ENCODE results near the gene YWHAE. TPM values are rescaled to one million over a fixed set of nuclear protein-coding genes. Genes with fewer than 3 reads are reported as not detected.
"Not testable (repeated sequence)": the region's sequence is repeated elsewhere in the genome, so short reads cannot be mapped to it uniquely, and the experiment has no call there.

YWHAE gene
- total RNA-seq, 2 donors from 2014 or later, result 655 to 703 TPM

DNA sequence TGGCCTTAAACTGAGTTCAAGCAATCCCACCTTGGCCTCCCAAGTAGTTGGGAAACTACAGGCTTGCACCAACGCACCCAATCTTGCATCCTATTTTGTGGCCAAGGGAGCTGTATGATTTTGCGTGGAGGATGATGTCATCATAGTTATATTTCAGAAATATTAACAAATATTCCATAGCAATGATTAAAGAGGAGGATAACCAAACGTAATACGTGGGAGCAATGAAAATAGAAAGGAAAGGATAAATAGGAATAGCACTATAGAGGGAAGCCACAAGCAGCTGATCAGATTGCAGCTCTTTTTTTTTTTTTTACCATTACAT is 2.2 kb upstream of the YWHAE start:
- Histone ChIP-seq H3K36me3 (no peaks in the 10 kb centered on the region), H3K27me3 (no peaks in the 10 kb centered on the region), H3K4me3 (no peak overlapping the region), H3K4me1 (peaks cover 0 to 17% of the 10 kb centered on the region in 2 donors), H3K27ac (no peak overlapping the region), H3K9me3 (no peaks in the 10 kb centered on the region)
- TF ChIP-seq, protein P1, sequence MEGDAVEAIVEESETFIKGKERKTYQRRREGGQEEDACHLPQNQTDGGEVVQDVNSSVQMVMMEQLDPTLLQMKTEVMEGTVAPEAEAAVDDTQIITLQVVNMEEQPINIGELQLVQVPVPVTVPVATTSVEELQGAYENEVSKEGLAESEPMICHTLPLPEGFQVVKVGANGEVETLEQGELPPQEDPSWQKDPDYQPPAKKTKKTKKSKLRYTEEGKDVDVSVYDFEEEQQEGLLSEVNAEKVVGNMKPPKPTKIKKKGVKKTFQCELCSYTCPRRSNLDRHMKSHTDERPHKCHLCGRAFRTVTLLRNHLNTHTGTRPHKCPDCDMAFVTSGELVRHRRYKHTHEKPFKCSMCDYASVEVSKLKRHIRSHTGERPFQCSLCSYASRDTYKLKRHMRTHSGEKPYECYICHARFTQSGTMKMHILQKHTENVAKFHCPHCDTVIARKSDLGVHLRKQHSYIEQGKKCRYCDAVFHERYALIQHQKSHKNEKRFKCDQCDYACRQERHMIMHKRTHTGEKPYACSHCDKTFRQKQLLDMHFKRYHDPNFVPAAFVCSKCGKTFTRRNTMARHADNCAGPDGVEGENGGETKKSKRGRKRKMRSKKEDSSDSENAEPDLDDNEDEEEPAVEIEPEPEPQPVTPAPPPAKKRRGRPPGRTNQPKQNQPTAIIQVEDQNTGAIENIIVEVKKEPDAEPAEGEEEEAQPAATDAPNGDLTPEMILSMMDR (IDR thresholded peaks at IDR 0.05), result no peak
- no peak for DNase-seq (ENCODE audit: low spot score)

DNA sequence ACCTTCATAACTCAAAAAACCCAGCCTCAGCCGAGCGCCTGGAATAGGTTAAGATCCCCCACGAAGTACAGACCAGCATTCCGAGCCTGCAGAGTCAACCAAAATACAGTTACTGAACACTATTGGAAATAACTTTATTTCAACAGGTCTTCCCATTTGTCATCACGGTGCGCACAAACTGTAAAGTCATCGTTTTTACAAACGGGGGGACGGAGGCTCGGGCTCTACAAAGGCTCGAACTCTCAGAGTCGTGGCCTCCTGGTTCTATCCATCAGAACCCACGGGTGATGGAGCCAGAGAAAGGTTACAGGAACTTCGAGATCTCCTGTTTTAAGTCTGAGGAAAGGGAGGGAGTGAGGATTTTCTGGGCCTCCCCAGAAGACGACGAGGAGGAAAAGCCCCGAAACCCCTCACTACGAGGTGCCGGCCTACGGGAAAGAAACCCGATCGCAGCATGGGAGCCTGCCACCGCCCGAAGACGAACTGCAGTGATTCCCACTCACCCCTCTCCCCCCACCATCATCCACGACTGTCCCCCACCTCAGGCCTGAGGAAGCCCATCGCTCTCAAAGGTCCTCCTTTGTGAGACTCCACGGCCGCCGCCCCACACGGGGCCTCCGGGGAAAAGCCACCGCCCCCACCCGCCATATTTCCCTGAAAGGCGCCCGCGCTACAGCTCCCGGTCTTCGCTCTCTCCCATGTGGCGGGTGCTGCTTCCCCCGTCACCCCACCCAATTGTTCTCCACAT is 917 bp downstream of the YWHAE start:
- peak overlapping the region; percentile 77 to 86 for H3K4me3 ChIP-seq
- TF ChIP-seq, protein P1 (IDR thresholded peaks at IDR 0.05), result no peak
- H3K27ac ChIP-seq, result peak overlapping the region; percentile 91 to 99
- H3K36me3 ChIP-seq, result no peaks in the 10 kb centered on the region
- H3K9me3 ChIP-seq, result no peaks in the 10 kb centered on the region
- H3K4me1 ChIP-seq, result peaks cover 0 to 45% of the 10 kb centered on the region in 2 donors
- no peak for DNase-seq (ENCODE audit: low spot score)
- no peaks in the 10 kb centered on the region for H3K27me3 ChIP-seq

DNA sequence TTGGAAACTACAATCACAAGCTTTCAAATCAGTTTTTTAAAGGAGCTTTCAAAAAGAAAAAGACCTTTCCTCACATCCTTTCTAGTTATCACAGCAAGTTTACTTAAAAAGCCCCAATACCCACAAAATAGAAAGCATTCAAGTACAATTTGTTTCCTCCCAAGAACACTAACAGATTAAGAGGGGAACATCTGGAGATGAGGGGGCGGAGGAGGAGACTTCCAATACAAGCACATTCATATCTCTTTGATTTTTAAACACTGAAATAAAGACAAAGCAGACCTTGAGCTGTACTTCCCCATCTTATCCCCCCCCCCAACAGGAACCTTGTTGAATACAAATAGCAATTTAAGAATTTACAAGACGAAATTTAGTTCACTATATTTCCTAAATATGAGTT is 2.0 kb downstream of the YWHAE start:
- Histone ChIP-seq H3K27me3 (no peaks in the 10 kb centered on the region), H3K4me1 (peaks cover 0 to 55% of the 10 kb centered on the region in 2 donors), H3K27ac (peak overlapping the region; percentile 91 to 99), H3K9me3 (no peaks in the 10 kb centered on the region), H3K4me3 (peak overlapping the region; percentile 77 to 86), H3K36me3 (no peaks in the 10 kb centered on the region)
- TF ChIP-seq, protein P1 (IDR thresholded peaks at IDR 0.05), result no peak
- DNase-seq (ENCODE audit: low spot score), result no peak

DNA sequence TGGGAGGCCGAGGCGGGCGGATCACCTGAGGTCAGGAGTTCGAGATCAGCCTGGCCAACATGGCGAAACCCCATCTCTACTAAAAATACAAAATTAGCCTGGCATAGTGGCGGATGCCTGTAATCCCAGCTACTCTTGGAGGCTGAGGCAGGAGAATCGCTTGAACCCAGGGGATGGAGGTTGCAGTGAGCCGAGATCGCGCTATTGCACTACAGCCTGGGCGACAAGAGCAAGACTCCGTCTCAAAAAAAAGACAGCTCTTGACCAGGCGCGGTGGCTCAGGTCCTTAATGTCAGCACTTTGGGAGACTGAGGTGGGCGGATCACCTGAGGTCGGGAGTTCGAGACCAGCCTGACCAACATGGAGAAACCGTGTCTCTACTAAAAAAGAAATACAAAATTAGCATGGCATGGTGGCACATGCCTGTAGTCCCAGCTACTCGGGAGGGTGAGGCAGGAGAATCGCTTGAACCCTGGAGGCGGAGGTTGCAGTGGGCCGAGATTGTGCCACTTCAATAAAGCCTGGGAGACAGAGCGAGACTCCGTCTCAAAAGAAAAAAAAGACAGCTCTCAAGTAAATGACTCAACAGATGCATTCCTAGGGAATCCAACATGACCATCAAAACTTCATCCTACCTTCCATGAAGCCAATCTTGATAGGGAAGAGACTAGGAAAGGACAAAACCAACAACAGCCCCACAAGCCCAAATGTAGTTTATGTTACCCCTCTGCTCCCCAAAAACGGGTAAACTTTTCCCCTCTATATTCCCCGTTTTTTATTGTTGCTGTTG is 4.0 kb downstream of the YWHAE start:
- DNase-seq (ENCODE audit: low spot score); H3K36me3 ChIP-seq; H3K9me3 ChIP-seq; H3K27me3 ChIP-seq; H3K4me3 ChIP-seq: not testable (repeated sequence)
- peak overlapping the region in 1 of 2 donors; percentile 99 for H3K27ac ChIP-seq
- H3K4me1 ChIP-seq, result peaks cover 0 to 75% of the 10 kb centered on the region in 2 donors

DNA sequence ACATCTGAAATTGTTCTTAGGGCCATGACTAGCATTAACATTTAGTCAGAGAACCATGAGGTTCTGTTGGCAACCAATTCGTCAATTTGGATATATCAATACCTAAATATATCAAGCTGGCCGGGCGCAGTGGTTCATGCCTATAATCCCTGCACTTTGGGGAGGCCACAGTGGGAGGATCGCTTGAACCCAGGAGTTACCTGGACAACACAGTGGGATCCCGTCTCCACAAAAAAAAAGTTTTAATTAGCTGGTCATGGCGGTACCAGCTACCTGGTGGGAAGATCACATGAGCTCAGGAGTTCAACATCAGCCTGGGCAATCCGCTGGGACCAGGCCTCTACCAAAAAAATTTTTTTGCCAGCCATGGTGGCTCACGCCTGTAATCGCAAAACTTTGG is 8.4 kb downstream of the YWHAE start:
- TF ChIP-seq, protein P1 (IDR thresholded peaks at IDR 0.05), result no peak
- peak overlapping the region; percentile 70 to 86 for H3K27ac ChIP-seq
- no peaks in the 10 kb centered on the region for H3K9me3 ChIP-seq
- no peaks in the 10 kb centered on the region for H3K36me3 ChIP-seq
- H3K4me1 ChIP-seq, result peaks cover 0 to 92% of the 10 kb centered on the region in 2 donors
- peak overlapping the region in 1 of 2 donors; percentile 8 for H3K4me3 ChIP-seq
- DNase-seq (ENCODE audit: low spot score), result no peak
- no peaks in the 10 kb centered on the region for H3K27me3 ChIP-seq

Measured in right atrium auricular region (tissue), 2 donors.